Activated naive CD4-positive, alpha-beta T cell treated with anti-CD3 and anti-CD28 coated beads, Interleukin-2, amount 50 U/mL, for 72 hours (primary cell): Measurements from ENCODE around the gene TFDP1. TPM values are rescaled to one million over a fixed set of nuclear protein-coding genes. Genes with fewer than 3 reads are reported as not detected.

Experiments used
- ATAC-seq, 2 donors: fragments of 150-1000 bp; cut with Tn5 transposase; 2 replicates each; pipeline ENCODE4 v1.10.0; 2021; ENCODE audit warnings: mild to moderate bottlenecking in 2 of 2, moderate library complexity in 2 of 2
- DNase-seq, 2 donors: peaks; one replicate each; pipeline ENCODE4 v3.0.0; 2021 to 2022; ENCODE audit warnings: low spot score in 2 of 2
- H3K27ac Mint-ChIP-seq, 2 donors: one replicate each; pipeline ENCODE4 v1.8.0; 2022; ENCODE audit warnings: mild to moderate bottlenecking in 2 of 2, mixed read lengths in 2 of 2
- H3K36me3 Mint-ChIP-seq, 2 donors: one replicate each; pipeline ENCODE4 v1.8.0; 2022; ENCODE audit warnings: mixed read lengths in 2 of 2
- H3K9me3 Mint-ChIP-seq, 2 donors: one replicate each; pipeline ENCODE4 v1.8.0; 2022; ENCODE audit warnings: mixed read lengths in 2 of 2
- total RNA-seq, 2 donors: library from RNA; stranded (reverse); gene quantifications; one replicate each; pipeline ENCODE4 v1.2.3, GENCODE V29; 2022

TFDP1 gene
- total RNA-seq, 2 donors from 2014 or later: 95.1 to 173 TPM

DNA sequence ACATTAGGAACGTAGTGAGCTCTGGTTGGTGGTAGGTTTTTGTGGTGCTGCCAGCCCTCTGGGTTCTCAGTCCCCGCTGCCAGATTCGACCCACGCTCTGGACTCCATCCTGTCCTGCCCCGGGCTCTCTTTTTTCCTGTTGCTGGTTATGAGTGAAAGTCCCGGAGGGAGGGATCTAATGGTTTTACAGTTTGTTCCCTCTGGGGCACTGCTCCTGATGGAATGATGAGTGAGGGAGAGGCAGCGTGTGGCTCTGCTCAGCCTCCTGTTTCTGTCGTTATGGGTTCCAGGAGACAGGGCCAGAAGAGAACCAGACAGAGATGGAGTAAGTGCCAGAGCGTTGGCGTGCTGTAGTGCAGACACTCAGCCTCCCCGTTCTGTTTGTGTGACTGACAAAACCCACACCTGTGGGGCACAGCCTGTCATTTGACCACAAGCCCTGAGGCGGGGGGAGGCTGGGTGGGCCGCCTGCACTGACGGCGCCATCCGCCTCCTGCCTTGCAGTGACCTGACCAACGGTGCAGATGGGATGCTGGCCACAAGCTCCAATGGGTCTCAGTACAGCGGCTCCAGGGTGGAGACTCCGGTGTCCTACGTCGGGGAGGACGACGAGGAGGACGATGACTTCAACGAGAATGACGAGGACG is 55.2 kb downstream of the TFDP1 start:
- Mint-ChIP-seq H3K36me3 (peaks cover 39 to 48% of the 10 kb centered on the region in 2 donors), H3K27ac (no peak overlapping the region), H3K9me3 (no peaks in the 10 kb centered on the region)
- DNase-seq: peak in 1 of 2 donors; percentile 18
- ATAC-seq: no peak

- peaks cover 35 to 48% of the 10 kb centered on the region in 2 donors for H3K36me3 Mint-ChIP-seq
- DNase-seq (no peak), ATAC-seq (no peak)
- no peak overlapping the region for H3K27ac Mint-ChIP-seq
- H3K9me3 Mint-ChIP-seq: no peaks in the 10 kb centered on the region
These were observed 56.9 kb downstream of the TFDP1 start for GRCh38 chr13:113641426-113641825.

GRCh38 chr13:113642563-113642962 is 58.0 kb downstream of the TFDP1 start:
- H3K36me3 Mint-ChIP-seq: peaks cover 27 to 42% of the 10 kb centered on the region in 2 donors
- no peak for ATAC-seq
- no peak for DNase-seq
- no peak overlapping the region for H3K27ac Mint-ChIP-seq
- no peaks in the 10 kb centered on the region for H3K9me3 Mint-ChIP-seq

DNA sequence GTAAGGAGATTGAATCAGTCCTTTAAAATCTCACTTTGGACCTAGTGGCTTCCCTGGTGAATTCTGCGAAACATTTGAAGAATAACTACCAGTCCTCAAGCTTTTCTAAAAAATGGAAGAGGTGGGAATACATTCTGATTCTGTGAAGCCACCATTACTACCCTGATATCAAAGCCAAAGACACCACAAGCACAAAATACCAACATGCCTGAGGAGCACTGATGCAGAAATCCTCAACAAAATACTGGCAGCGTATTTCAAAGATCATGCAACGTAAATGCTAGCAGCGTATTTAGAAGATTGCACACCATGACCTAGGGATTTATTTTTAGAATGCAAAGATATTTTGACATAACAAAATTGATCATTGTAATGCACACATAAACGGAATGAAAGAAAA is 59.0 kb downstream of the TFDP1 start:
- ATAC-seq (no peak), DNase-seq (no peak)
- Mint-ChIP-seq H3K36me3 (peaks cover 19 to 35% of the 10 kb centered on the region in 2 donors), H3K27ac (no peak overlapping the region), H3K9me3 (no peaks in the 10 kb centered on the region)

- H3K9me3 Mint-ChIP-seq: no peaks in the 10 kb centered on the region
- ATAC-seq (no peak), DNase-seq (no peak)
- peaks cover 18 to 27% of the 10 kb centered on the region in 2 donors for H3K36me3 Mint-ChIP-seq
- H3K27ac Mint-ChIP-seq: no peak overlapping the region
These were observed 60.2 kb downstream of the TFDP1 start for GRCh38 chr13:113644800-113645199.

DNA sequence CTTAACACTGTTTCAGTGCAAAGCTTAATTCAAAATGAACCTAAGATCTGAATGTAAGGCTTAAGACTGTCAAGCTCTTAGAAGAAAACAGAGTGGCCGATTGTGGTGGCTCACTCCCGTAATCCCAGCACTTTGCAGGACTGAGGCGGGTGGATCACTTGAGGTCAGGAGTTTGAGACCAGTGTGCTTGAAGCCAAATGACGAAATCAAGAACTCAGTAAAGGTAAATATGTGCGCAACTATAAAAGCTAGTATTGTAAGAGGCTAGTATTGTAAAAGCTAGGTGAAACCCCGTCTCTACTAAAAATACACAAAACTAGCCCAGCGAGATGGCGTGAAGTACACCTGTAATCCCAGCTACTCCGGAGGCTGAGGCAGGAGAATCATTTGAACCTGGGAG is 60.8 kb downstream of the TFDP1 start:
- DNase-seq (no peak), ATAC-seq (no peak)
- Mint-ChIP-seq H3K9me3 (no peaks in the 10 kb centered on the region), H3K36me3 (peaks cover 14 to 22% of the 10 kb centered on the region in 2 donors), H3K27ac (no peak overlapping the region)

GRCh38 chr13:113646376-113646775 is 61.8 kb downstream of the TFDP1 start:
- Mint-ChIP-seq H3K27ac (peak overlapping the region in 1 of 2 donors; percentile 45), H3K9me3 (no peaks in the 10 kb centered on the region), H3K36me3 (peaks cover 13% of the 10 kb centered on the region in 2 donors)
- ATAC-seq (no peak), DNase-seq (no peak)

- H3K27ac Mint-ChIP-seq: peak overlapping the region in 1 of 2 donors; percentile 72
These were observed 62.4 kb downstream of the TFDP1 start for GRCh38 chr13:113646921-113647340.

DNA sequence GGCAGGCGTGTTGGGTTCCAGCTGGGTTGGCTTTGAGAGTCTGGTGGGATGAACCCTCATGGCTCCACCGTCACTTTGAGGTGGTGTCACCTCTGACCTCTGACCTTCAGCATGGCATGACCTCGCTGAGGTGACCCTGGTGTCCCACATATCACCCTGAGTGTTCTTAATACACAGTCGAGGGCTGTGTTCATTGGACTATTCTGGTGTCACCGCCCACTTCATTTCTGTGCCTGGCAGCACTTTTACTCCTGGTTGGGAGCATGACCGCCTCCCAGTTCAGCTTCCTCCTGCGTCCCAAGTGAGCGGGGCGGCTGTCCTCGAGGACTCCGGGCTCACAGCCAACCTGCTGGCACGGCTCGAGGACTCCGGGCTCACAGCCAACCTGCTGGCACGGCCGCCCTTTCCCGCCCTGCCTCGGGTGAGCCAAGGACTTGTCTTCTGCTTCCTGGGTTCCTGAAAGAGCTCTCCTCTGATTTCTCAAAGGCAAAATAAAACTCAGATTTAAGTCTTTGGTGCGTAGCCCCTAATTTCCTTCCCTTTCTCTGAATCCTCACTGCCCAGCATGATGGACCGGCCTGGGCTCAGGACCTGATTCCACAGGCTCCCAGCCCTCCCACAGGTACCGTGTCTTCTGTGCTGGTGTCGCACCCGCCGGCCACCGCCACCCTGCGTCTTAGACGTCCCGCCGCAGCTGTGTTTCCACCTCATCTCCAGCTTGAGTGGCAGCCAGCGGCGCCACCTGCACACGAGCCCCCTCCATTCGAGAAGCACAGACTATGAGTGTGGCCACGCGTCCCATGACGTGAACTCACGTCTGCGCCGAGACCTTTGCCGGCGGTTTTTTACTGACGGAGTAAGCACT is 63.0 kb downstream of the TFDP1 start:
- H3K9me3 Mint-ChIP-seq: no peaks in the 10 kb centered on the region
- peak in 1 of 2 donors; percentile 22 for ATAC-seq
- peak overlapping the region in 1 of 2 donors; percentile 72 for H3K27ac Mint-ChIP-seq
- H3K36me3 Mint-ChIP-seq: peaks cover under 1 to 1% of the 10 kb centered on the region in 2 donors
- peak in 1 of 2 donors; percentile 40 for DNase-seq

More at GRCh38 chr13:113646921-113647340, 62.4 kb downstream of the TFDP1 start:
- DNase-seq (peak in 1 of 2 donors; percentile 38), ATAC-seq (peak; percentile 27 to 29)
- Mint-ChIP-seq H3K36me3 (peaks cover 7 to 8% of the 10 kb centered on the region in 2 donors), H3K9me3 (no peaks in the 10 kb centered on the region)

GRCh38 chr13:113648216-113648610 is 63.7 kb downstream of the TFDP1 start:
- peak overlapping the region in 1 of 2 donors; percentile 49 for H3K27ac Mint-ChIP-seq
- DNase-seq (peak in 1 of 2 donors; percentile 46), ATAC-seq (no peak)
- no peaks in the 10 kb centered on the region for H3K36me3 Mint-ChIP-seq
- no peaks in the 10 kb centered on the region for H3K9me3 Mint-ChIP-seq

- DNase-seq (peak in 1 of 2 donors; percentile 13), ATAC-seq (no peak)
- H3K9me3 Mint-ChIP-seq: no peaks in the 10 kb centered on the region
- no peak overlapping the region for H3K27ac Mint-ChIP-seq
- H3K36me3 Mint-ChIP-seq: no peaks in the 10 kb centered on the region
These were observed 64.7 kb downstream of the TFDP1 start for GRCh38 chr13:113649212-113649611.

DNA sequence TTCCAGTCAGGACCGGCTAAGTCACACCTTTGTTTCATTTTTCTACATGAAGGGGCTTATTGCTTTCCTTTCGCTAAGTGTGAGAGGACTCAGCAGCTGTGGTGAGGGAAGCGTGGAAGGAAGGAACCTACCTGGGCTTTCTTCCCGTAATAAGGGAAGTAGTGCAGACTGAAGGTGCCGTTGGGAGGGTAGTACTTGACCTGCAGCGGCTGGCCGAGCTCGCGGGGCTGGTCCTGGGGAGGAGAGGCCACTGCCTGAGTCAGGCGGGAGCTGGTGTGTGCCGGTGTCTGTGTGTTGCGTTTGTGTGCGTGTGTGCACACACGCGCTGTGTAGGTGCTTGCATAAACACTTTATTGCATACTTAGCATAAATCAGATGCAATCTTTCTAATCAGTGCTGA is 65.7 kb downstream of the TFDP1 start:
- Mint-ChIP-seq H3K27ac (peak overlapping the region in 1 of 2 donors; percentile 89), H3K36me3 (no peaks in the 10 kb centered on the region), H3K9me3 (no peaks in the 10 kb centered on the region)
- ATAC-seq (no peak), DNase-seq (peak in 1 of 2 donors; percentile 11)

DNA sequence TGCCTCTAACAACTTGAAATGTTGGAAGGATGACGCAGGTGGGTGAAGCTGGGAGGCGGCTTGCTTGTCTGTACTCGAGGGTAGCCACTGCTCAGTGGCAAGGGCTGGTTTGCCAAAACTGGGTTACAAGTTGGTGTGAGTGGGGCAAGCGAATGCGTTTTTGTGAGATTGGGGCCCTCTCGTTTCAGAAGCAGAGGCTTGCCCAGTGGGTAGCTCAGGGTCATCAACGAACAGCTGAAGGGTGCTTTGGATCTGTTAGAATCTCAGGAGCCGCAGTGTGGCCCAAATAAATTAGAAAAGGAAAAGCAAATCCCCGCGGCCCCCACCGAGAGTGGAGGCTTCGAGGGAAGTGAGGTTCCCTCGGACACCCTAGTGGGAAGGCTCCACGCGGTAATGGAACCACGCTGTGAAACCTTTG is 66.2 kb downstream of the TFDP1 start:
- DNase-seq (peak in 1 of 2 donors; percentile 39), ATAC-seq (no peak)
- Mint-ChIP-seq H3K9me3 (no peaks in the 10 kb centered on the region), H3K27ac (no peak overlapping the region), H3K36me3 (no peaks in the 10 kb centered on the region)

DNA sequence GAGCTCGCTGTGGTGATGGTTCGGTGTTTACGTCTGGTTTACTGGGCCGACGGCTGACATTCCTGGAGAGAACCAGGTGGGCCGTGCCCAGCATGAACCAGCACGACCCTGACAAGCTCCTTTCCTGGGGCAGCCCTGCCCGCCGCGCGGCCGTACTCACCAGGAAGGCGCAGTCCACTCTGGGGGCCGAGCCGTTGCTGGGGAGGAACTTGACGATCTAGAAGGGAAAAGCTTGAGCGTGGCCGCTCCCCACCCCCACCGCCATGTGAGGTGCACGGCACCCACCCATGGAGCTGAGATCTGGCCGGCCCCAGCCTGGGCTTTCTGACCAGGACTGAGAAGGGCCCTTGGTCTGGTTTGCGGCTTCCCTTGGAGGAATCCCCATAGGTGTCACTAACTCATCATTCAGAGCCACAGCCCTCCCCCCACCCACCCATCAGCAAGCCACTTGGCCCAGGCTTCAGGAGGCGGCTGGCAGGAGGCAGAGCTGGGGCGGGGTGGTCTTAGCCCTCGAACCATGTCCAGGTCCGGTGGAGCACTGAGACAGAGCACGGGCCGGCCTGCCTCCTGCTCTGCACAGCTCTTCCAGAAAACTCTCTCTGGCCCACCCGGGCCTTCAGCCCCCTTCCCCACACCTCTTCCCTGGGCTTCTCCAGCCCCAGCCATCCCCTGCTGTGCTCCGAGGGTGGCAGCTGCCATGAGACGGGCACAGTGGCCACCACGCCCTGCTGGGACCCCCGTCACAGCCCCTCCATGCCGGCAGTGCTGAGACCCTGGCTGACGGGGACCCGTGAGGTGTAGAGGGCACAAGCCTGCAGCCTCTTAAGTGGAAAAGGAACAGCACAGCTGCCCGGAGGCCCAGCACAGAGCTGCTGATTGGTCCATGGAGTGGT is 67.2 kb downstream of the TFDP1 start:
- Mint-ChIP-seq H3K9me3 (no peaks in the 10 kb centered on the region), H3K27ac (no peak overlapping the region), H3K36me3 (no peaks in the 10 kb centered on the region)
- DNase-seq (peak in 1 of 2 donors; percentile 48), ATAC-seq (no peak)

- ATAC-seq (no peak), DNase-seq (peak in 1 of 2 donors; percentile 44)
- no peaks in the 10 kb centered on the region for H3K9me3 Mint-ChIP-seq
- no peaks in the 10 kb centered on the region for H3K36me3 Mint-ChIP-seq
- no peak overlapping the region for H3K27ac Mint-ChIP-seq
These were observed 68.1 kb downstream of the TFDP1 start for GRCh38 chr13:113652404-113653263.
